Cardiac fibroblast (primary cell): Measurements from ENCODE around the gene SEPTIN7.
A peak's percentile ranks its signal among the peaks of the same experiment; 100 is the strongest.

ENCODE experiments used
- DNase-seq, 2 donors: peaks; one replicate each; pipeline versions ENCODE4 v3.0.0 to v3.0.0-alpha.2; 2010; ENCODE audit warnings: low read depth in 2 of 2
- H3K4me3 ChIP-seq, 2 donors: replicated peaks in 1 of 2; 1 replicate in 1 of 2; 2 replicates in 1 of 2; pipeline ENCODE4 v1.5.1; 2011; ENCODE audit warnings: low read depth in 2 of 2, low read length in 2 of 2, mild to moderate bottlenecking in 2 of 2, moderate library complexity in 1 of 2
- TF ChIP-seq, protein P1 (sequence below): IDR thresholded peaks from one replicate; pipeline ENCODE4 v1.5.1; 2011; ENCODE audit warnings: low read depth, mild to moderate bottlenecking, low read length, inconsistent platforms

The SEPTIN7 gene

DNA sequence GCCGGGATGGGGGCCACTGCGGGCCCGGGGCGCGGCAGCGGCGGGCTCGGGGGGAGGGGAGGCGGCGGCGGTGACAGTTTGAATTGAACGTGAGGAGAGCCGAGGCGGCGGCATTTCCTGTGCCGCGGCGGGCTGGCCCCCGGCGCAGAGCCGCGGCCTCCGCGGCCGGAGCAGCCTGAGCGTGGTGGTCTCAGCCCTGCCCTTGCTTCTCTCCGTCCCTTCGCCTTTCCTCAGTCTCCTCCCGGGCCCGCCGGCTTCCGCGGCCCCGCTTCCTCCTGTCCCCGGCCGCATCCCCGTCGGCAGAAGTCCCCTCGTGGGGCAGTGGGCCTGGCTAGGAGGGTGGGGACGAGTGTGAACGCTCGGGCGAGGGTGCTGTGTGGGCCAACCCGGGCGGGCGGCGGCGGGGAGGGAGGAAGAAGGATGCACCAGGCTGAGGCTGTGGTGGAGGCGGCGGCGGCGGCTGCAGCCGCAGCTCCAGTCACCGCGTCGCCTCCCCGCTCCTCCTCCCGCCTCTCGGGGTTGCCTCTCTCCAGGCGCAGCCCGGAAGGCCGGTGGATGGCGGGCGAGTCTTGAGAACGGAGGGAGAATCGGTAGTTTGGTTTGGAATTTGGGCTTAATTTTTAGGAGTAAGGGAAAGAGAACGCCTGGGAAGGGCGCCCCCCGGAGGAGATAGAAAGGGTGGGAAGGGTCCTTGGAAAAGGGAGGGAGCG is 690 bp downstream of the SEPTIN7 start:
- TF ChIP-seq, protein P1, sequence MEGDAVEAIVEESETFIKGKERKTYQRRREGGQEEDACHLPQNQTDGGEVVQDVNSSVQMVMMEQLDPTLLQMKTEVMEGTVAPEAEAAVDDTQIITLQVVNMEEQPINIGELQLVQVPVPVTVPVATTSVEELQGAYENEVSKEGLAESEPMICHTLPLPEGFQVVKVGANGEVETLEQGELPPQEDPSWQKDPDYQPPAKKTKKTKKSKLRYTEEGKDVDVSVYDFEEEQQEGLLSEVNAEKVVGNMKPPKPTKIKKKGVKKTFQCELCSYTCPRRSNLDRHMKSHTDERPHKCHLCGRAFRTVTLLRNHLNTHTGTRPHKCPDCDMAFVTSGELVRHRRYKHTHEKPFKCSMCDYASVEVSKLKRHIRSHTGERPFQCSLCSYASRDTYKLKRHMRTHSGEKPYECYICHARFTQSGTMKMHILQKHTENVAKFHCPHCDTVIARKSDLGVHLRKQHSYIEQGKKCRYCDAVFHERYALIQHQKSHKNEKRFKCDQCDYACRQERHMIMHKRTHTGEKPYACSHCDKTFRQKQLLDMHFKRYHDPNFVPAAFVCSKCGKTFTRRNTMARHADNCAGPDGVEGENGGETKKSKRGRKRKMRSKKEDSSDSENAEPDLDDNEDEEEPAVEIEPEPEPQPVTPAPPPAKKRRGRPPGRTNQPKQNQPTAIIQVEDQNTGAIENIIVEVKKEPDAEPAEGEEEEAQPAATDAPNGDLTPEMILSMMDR, result peak; percentile 59
- peak; percentile 70 to 82 for DNase-seq
- H3K4me3 ChIP-seq, result peak overlapping the region; percentile 93 to 97

DNA sequence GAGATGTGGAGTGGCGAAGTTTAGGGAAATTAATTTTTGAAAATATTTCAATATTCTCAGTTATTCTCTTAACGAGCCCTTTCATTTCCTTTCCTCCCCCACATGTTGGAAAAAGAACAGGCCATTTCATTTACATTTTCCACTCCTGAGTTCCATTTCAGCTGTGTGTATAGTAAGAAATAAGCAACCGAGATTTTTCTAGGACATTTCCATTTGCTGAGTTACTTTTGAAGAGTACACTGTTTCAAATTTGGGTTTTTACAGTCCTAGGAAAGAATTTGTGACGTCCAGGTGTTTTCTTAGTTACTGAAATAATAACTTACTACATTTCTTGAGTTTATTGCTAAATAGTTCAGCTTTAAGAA is 1.2 kb downstream of the SEPTIN7 start:
- H3K4me3 ChIP-seq, result peak overlapping the region; percentile 93 to 97
- TF ChIP-seq, protein P1, result no peak
- DNase-seq, result no peak

DNA sequence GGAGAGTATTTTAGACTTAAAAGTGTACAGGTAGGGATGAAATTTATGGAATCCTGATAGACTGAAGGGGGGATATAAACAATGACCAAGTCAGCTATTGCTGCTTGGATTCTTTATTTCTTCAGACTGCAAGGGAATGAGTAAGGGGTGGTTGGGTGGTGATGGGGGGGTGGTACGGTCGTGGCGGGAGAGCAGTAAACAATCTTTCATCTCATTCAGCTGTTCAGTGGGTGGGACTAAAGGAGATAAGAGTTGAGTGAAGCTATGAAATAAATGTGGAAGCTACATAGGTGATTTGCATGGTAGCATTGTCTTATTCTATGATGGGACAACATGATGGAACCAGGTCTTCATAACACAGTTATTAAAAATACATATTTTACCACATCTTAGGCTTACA is 1.8 kb downstream of the SEPTIN7 start:
- TF ChIP-seq, protein P1, result no peak
- DNase-seq, result peak in 1 of 2 donors; percentile 10
- peak overlapping the region; percentile 93 to 97 for H3K4me3 ChIP-seq

DNA sequence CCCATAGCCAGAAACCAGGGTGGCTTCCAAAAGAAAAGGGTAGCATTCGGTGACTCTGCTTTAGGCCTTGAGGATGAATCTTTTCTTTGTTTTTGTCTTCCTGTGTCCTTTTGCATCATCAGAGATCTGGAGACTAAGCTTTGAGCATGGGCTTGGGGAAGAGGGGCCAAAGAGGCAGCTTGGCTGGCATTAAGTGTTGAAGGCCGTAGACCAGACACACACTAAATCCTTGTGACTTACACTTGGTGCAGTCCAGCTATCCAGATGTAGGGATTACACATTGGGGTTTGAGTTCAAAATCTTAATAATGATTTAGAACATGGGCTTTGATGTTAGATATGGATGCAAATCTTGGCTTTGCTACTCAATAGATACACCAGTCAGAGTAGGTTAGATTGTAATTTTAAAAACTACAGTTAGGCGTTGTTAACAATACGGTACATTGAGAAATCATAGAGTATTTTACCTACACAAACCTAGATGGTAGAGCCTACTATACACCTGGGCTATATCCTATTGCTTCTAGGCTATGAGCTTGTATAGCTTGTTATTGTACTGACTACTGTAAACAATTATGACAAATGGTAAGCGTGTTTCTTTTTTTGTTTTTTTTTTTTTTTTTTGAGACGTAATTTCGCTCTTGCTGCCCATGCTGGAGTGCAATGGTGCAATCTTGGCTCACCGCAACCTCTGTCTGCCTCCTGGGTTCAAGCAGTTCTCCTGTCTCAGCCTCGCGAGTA is 3.5 kb downstream of the SEPTIN7 start:
- no peak overlapping the region for H3K4me3 ChIP-seq
- TF ChIP-seq, protein P1, result no peak
- DNase-seq, result no peak

DNA sequence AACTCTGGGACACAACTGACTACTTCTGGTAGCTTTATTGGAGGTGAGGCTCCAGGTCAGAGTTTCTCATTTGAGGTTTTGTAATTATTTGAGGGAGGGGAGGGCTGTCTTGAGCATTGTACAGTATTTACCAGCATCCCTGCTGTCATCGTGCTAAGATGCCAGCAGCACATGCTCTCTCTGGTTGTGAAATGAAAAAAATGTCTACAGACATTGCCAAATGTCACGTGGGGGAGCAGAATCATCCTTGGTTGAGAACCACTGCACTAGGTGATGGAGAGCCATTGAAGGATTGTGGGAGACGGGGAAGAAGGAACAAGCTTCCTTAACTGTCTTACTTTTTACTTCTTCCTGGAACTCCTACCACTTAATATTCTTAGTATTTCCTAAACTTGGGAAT is 5.0 kb downstream of the SEPTIN7 start:
- DNase-seq, result peak; percentile 39 to 45
- H3K4me3 ChIP-seq, result no peak overlapping the region
- TF ChIP-seq, protein P1, result no peak

DNA sequence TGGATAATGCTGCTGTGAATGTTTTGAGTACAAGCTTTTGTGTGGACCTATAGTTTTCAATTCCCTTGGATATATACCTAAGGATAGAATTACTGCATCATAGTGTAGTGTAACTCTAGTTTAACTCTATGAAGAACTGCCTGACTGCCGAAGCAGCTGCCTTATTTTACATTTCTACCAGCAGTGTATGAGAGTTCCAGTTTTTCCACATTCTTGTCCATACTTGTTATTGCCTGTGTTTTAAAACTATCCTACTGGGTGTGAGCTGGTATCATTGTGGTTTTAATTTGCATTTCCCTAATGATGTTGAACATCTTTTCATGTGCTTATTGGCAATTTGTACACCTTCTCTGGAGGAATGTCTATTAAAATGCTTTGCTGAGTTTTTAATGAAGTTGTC is 15.7 kb downstream of the SEPTIN7 start:
- DNase-seq, result no peak
- TF ChIP-seq, protein P1, result no peak
- no peak overlapping the region for H3K4me3 ChIP-seq
